Memory B cell (primary cell): ENCODE measurements around the gene CDC42SE2.
A peak's percentile ranks its signal among the peaks of the same experiment; 100 is the strongest.

ENCODE experiments used
- ATAC-seq: fragments of 150-1000 bp; cut with Tn5 transposase; 2 replicates; pipeline ENCODE4 v1.10.0; 2021; ENCODE audit warnings: low read depth, mild to moderate bottlenecking, moderate library complexity
- DNase-seq, 2 donors: peaks; one replicate each; pipeline ENCODE4 v3.0.0; 2022; ENCODE audit warnings: low spot score in 2 of 2
- H3K27ac Mint-ChIP-seq: one replicate; pipeline ENCODE4 v1.8.0; 2022; ENCODE audit warnings: mild to moderate bottlenecking, moderate library complexity, mixed read lengths
- H3K27me3 Mint-ChIP-seq: one replicate; pipeline ENCODE4 v1.8.0; 2022; ENCODE audit warnings: mixed read lengths
- H3K36me3 Mint-ChIP-seq: one replicate; pipeline ENCODE4 v1.8.0; 2022; ENCODE audit warnings: mild to moderate bottlenecking, mixed read lengths
- H3K4me1 Mint-ChIP-seq: one replicate; pipeline ENCODE4 v1.8.0; 2022; ENCODE audit warnings: mixed read lengths
- H3K4me3 Mint-ChIP-seq: one replicate; pipeline ENCODE4 v1.8.0; 2022; ENCODE audit warnings: mild to moderate bottlenecking, moderate library complexity, mixed read lengths
- H3K9me3 Mint-ChIP-seq: one replicate; pipeline ENCODE4 v1.8.0; 2022; ENCODE audit warnings: mixed read lengths

Gene CDC42SE2

GRCh38 chr5:131426011-131426410 is 162.2 kb downstream of the CDC42SE2 start:
- no peak overlapping the region for H3K27ac Mint-ChIP-seq
- no peaks in the 10 kb centered on the region for H3K9me3 Mint-ChIP-seq
- peaks cover 28% of the 10 kb centered on the region for H3K36me3 Mint-ChIP-seq
- ATAC-seq (no peak), DNase-seq (no peak)
- H3K27me3 Mint-ChIP-seq = no peaks in the 10 kb centered on the region
- H3K4me3 Mint-ChIP-seq = no peak overlapping the region
- peaks cover 2% of the 10 kb centered on the region for H3K4me1 Mint-ChIP-seq

GRCh38 chr5:131430794-131431193 is 166.9 kb downstream of the CDC42SE2 start:
- H3K27me3 Mint-ChIP-seq = no peaks in the 10 kb centered on the region
- H3K9me3 Mint-ChIP-seq = no peaks in the 10 kb centered on the region
- H3K27ac Mint-ChIP-seq = no peak overlapping the region
- H3K36me3 Mint-ChIP-seq = peaks cover 35% of the 10 kb centered on the region
- H3K4me1 Mint-ChIP-seq = no peaks in the 10 kb centered on the region
- H3K4me3 Mint-ChIP-seq = no peak overlapping the region
- no peak for ATAC-seq
- DNase-seq = no peak

DNA sequence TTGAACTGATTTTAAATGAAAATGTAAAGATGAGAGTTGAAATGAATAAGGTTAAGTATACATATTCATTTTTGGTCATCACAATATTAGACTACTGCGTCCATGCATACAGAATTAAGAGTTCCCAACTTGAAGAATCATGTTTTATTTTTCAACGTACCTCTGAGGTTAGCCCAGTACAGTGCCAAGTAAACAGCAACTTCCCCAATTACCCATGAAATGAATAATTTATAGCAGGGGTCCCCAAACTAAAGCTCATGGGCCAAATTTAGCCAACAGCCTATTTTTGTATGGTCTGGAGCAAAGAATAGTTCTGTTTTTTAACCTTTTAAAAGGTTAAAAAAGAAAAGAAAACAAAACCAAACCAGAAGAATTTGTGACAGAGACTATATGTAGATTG is 167.9 kb downstream of the CDC42SE2 start:
- Mint-ChIP-seq H3K4me3 (no peak overlapping the region), H3K4me1 (no peaks in the 10 kb centered on the region), H3K36me3 (peaks cover 36% of the 10 kb centered on the region), H3K27me3 (no peaks in the 10 kb centered on the region), H3K27ac (no peak overlapping the region), H3K9me3 (no peaks in the 10 kb centered on the region)
- DNase-seq = no peak
- no peak for ATAC-seq

GRCh38 chr5:131433109-131433508 is 169.3 kb downstream of the CDC42SE2 start:
- Mint-ChIP-seq H3K36me3 (peaks cover 39% of the 10 kb centered on the region), H3K4me3 (no peak overlapping the region)

DNA sequence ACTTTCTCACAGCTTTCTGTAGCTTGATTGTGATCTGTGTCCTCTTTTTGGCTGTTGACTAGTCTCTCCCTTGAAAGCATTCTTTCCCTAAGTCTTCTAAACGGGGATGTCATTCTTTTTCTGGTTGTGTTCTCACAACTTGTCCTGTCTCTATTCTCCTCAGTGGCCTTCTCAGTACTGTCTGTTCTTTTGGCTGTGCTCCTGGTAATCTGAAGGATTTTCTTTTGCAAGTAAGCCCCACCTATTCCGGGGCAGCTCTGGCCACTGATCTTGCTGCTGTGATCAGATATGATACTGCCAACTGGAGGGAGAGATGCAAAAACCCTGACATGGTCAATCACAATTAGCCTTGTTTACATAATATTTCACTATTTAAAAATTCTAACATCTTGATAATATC is 172.2 kb downstream of the CDC42SE2 start:
- peaks cover 31% of the 10 kb centered on the region for H3K36me3 Mint-ChIP-seq
- no peak overlapping the region for H3K4me3 Mint-ChIP-seq
- H3K4me1 Mint-ChIP-seq = peaks cover 3% of the 10 kb centered on the region
- H3K27me3 Mint-ChIP-seq = no peaks in the 10 kb centered on the region
- H3K27ac Mint-ChIP-seq = peak overlapping the region; percentile 7
- H3K9me3 Mint-ChIP-seq = no peaks in the 10 kb centered on the region
- no peak for DNase-seq
- ATAC-seq = no peak

More at GRCh38 chr5:131433109-131433508, 169.3 kb downstream of the CDC42SE2 start:
- peak overlapping the region; percentile 56 for H3K27ac Mint-ChIP-seq
- H3K4me1 Mint-ChIP-seq = no peaks in the 10 kb centered on the region
- ATAC-seq (no peak), DNase-seq (no peak)
- no peaks in the 10 kb centered on the region for H3K27me3 Mint-ChIP-seq
- no peaks in the 10 kb centered on the region for H3K9me3 Mint-ChIP-seq

DNA sequence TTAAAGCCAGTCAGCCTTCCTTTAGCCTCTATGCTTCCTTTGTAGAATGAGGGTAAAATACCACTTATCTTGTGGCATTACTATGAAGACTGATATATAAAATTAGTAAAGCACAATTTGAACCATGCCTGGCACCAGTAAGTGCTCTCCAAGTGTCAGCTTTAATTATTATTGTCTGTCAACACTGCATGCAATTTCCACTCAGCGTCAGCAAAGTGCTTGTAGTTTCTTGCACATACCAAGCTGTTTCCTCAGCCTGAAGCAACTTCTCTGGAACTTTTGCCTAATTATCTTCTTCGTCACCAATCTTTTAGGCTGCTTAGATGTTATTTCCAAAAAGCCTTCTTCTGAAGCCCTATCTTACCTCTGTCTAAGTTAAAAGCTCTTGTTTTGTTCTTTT is 177.3 kb downstream of the CDC42SE2 start:
- Mint-ChIP-seq H3K27ac (peak overlapping the region; percentile 48), H3K36me3 (peaks cover 30% of the 10 kb centered on the region)

More for the DNA sequence above, 177.3 kb downstream of the CDC42SE2 start:
- Mint-ChIP-seq H3K4me1 (peaks cover 3% of the 10 kb centered on the region), H3K4me3 (no peak overlapping the region), H3K27me3 (no peaks in the 10 kb centered on the region), H3K9me3 (no peaks in the 10 kb centered on the region)
- DNase-seq (no peak), ATAC-seq (no peak)
